Kidney (tissue), 14 donors: ENCODE data around the gene THAP4. TPM values are rescaled to one million over a fixed set of nuclear protein-coding genes. Genes with fewer than 3 reads are reported as not detected.

Experiments
- DNase-seq, 5 donors: peaks; one replicate each; pipeline ENCODE4 v3.0.0-alpha.2; 2013 to 2020
- FAIRE-seq: peaks from 2 replicates; lab custom pipeline; 2012; peaks lifted over from hg19 to GRCh38; lab: Jason Lieb, UNC
- H3K27ac ChIP-seq, 2 donors: one replicate each; pipeline ENCODE4 v1.7.0; 2013; ENCODE audit warnings: low read depth in 2 of 2, low read length in 2 of 2, inconsistent platforms in 1 of 2
- H3K27me3 ChIP-seq: one replicate; pipeline ENCODE4 v1.7.1; 2013; ENCODE audit warnings: low read length, inconsistent platforms; ENCODE audit not compliant: control insufficient read depth, insufficient read depth
- H3K36me3 ChIP-seq, 3 donors: one replicate each; pipeline versions ENCODE4 v1.7.0 to v1.7.1; 2013; ENCODE audit warnings: low read length in 3 of 3, control low read depth in 1 of 3, inconsistent platforms in 1 of 3; ENCODE audit not compliant: insufficient read depth in 3 of 3, control insufficient read depth in 2 of 3
- H3K4me1 ChIP-seq, 3 donors: one replicate each; pipeline versions ENCODE4 v1.7.0 to v1.7.1; 2013; ENCODE audit warnings: low read length in 3 of 3, inconsistent platforms in 1 of 3, low read depth in 1 of 3; ENCODE audit not compliant: control insufficient read depth in 2 of 3, insufficient read depth in 2 of 3
- H3K4me3 ChIP-seq, 3 donors: one replicate each; pipeline versions ENCODE4 v1.7.0 to v1.8.1; 2013; ENCODE audit warnings: low read length in 3 of 3, control low read depth in 1 of 3, inconsistent platforms in 1 of 3
- H3K9ac ChIP-seq, 3 donors: one replicate each; pipeline versions ENCODE4 v1.7.0 to v1.7.1; 2013; ENCODE audit warnings: low read length in 3 of 3, control low read depth in 1 of 3, inconsistent platforms in 1 of 3
- H3K9me3 ChIP-seq, 3 donors: one replicate each; pipeline versions ENCODE4 v1.7.0 to v1.7.1; 2013; ENCODE audit warnings: low read length in 3 of 3, control low read depth in 1 of 3, inconsistent platforms in 1 of 3; ENCODE audit not compliant: control insufficient read depth in 2 of 3, insufficient read depth in 1 of 3
- intact Hi-C: fragments of 100-400 bp; cut with DNase I; formaldehyde crosslinking; loops from one replicate; pipeline ENCODE4 v1.11.1; 2022
- polyA plus RNA-seq: library from polyadenylated mRNA; stranded (reverse); fragments of 350-450 nt; fragmentation: Illumina TruSeq; extraction: RNeasy Lipid Tissue Mini Kit (QIAGEN cat#74804); gene quantifications from one replicate; pipeline ENCODE4 v1.2.3, GENCODE V29; 2014; ENCODE audit warnings: low read depth, low replicate concordance; ENCODE audit not compliant: insufficient read depth
- total RNA-seq: library from RNA; stranded (reverse); fragmentation: NEBNext Ultra II Directional; extraction: Animal tissue kit (Norgen Biotek cat#: 25700); gene quantifications from one replicate; pipeline ENCODE4 v1.2.1, GENCODE V29; 2021
- TF ChIP-seq, protein P1 (sequence below): IDR thresholded peaks from 3 replicates; pipeline ENCODE4 v1.5.1; 2012; ENCODE audit warnings: mild to moderate bottlenecking, moderate library complexity, borderline replicate concordance; ENCODE audit not compliant: insufficient read depth; ENCODE audit errors: extremely low read depth
- donor health status: control.
- donor health status: control.
- donor health status: control.
- donor health status: control.
- donor health status: control.
- donor health status: DM: yes; HTN: yes; CAD: no.
- donor health status: Normal renal cell carcinoma (clear cell type).

THAP4 gene
- total and polyA plus RNA-seq, 2 donors from 2014 or later: 68.0 to 184 TPM

DNA sequence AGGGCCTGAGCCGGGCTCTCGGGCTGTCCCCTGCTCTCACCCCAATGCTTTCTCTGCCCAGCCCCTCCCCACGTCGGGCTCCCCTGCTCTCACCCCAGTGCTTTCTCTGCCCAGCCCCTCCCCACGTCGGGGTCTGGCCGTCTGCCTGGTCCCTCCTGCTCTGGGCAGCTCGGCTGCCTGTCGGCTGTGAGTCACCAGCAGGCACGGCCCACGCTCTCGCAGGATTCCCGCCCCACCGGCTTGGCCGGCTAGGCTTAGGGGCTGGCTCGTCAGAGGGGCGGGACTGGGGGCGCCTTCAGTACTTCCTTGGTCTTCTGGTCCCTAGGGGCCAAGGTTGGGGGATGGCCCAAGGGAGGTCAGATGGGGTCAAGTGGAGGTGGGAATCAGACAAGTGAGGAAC lies 75.1 kb downstream of the THAP4 start:
- peaks cover 0 to 2% (median 0%) of the 10 kb centered on the region in 3 donors for H3K36me3 ChIP-seq
- FAIRE-seq: no peak

DNA sequence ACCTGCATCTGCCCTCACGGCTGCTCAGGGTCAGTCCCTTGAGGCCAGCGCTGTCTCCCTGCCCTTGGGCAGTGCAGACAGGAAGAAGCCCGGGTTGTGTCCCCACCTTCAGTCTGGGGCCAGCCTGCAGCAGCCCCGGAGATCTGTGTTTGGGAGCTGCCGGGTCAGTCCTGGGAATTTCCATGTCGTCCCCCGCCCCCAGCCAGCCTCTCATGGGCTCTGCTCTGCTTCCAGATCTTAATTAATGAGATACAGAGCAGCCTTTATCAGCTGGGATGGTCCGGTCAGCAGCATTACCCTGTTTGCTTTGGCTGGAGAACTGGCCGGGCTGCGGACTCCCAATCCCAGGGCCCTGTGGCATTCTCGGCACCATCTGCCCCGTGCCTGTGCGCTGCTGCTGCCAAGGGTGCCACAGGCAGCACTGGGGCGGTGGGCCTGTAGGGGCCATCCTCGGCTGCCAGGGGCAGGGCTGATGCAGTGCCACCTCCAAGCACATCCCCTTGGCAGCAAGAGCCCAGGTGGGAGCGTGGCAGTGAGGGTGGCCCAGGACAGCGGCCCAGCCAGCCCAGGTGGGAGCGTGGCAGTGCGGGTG lies 76.0 kb downstream of the THAP4 start:
- no peaks in the 10 kb centered on the region for H3K9me3 ChIP-seq
- peak overlapping the region; percentile 59 to 67 for H3K27ac ChIP-seq
- H3K4me1 ChIP-seq: peaks cover 0 to 16% (median 5%) of the 10 kb centered on the region in 3 donors
- TF ChIP-seq, protein P1, sequence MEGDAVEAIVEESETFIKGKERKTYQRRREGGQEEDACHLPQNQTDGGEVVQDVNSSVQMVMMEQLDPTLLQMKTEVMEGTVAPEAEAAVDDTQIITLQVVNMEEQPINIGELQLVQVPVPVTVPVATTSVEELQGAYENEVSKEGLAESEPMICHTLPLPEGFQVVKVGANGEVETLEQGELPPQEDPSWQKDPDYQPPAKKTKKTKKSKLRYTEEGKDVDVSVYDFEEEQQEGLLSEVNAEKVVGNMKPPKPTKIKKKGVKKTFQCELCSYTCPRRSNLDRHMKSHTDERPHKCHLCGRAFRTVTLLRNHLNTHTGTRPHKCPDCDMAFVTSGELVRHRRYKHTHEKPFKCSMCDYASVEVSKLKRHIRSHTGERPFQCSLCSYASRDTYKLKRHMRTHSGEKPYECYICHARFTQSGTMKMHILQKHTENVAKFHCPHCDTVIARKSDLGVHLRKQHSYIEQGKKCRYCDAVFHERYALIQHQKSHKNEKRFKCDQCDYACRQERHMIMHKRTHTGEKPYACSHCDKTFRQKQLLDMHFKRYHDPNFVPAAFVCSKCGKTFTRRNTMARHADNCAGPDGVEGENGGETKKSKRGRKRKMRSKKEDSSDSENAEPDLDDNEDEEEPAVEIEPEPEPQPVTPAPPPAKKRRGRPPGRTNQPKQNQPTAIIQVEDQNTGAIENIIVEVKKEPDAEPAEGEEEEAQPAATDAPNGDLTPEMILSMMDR: no peak
- peaks cover 0 to 2% (median 0%) of the 10 kb centered on the region in 3 donors for H3K36me3 ChIP-seq
- DNase-seq: peak in 2 of 5 donors; percentile 29 to 82
- no peak overlapping the region for H3K9ac ChIP-seq
- no peaks in the 10 kb centered on the region for H3K27me3 ChIP-seq
- FAIRE-seq: no peak
- H3K4me3 ChIP-seq: peak overlapping the region in 1 of 3 donors; percentile 65
- intact Hi-C loops: no loop called here

More for the DNA sequence above, 75.1 kb downstream of the THAP4 start:
- peak in 3 of 5 donors; percentile 60 to 96 (median 76) for DNase-seq
- peaks cover 0 to 16% (median 5%) of the 10 kb centered on the region in 3 donors for H3K4me1 ChIP-seq
- H3K27me3 ChIP-seq: no peaks in the 10 kb centered on the region
- TF ChIP-seq, protein P1: no peak
- intact Hi-C loops: no loop called here
- H3K27ac ChIP-seq: no peak overlapping the region
- no peak overlapping the region for H3K9ac ChIP-seq
- H3K9me3 ChIP-seq: no peaks in the 10 kb centered on the region
- H3K4me3 ChIP-seq: no peak overlapping the region

DNA sequence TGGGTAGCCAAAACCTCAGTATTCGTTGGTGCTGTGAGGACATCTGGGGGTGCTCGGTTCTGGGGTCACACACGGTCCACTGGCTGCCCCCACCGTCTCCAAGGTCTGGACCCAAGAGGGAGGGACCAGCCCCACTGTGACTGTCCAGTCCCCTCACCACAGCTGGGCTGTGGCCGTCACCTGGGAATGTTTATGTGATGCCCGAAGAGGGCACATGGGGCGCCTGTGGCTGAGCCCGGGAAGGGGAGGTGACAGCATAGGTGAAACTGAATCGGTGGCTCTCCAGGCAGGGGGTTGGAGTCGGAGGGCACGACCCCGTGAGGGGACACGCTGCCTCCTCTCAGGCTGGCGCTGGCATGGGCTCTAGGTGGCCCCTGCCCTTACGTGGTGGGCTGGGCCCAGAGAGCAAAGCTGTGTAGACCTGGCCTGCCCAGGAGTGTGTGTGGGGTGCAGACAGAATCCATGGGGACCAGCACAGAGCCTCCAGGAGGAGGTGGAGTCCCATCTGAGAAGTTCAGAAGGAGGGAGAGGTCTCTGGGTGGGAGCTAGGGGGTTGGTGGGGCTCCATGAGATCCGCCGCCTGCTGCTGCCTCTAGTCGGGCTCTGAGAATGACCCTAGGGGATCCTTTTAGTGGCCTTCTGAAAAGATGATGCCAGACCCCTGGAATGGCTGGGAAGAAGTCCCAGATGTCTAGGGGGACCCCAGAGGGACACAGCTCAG lies 76.6 kb downstream of the THAP4 start:
- peak overlapping the region in 2 of 3 donors; percentile 60 to 65 for H3K4me3 ChIP-seq
- no peaks in the 10 kb centered on the region for H3K9me3 ChIP-seq
- no peak for FAIRE-seq
- H3K9ac ChIP-seq: peak overlapping the region in 1 of 3 donors; percentile 61
- TF ChIP-seq, protein P1: no peak
- H3K27ac ChIP-seq: peak overlapping the region; percentile 59 to 67
- H3K27me3 ChIP-seq: no peaks in the 10 kb centered on the region
- peaks cover 0 to 2% (median 0%) of the 10 kb centered on the region in 3 donors for H3K36me3 ChIP-seq
- peak in 2 of 5 donors; percentile 62 to 78 for DNase-seq
- intact Hi-C loops: no loop called here
- peaks cover 0 to 16% (median 5%) of the 10 kb centered on the region in 3 donors for H3K4me1 ChIP-seq
